H9 (cell line): ENCODE results near the gene CHCHD1. TPM values are rescaled to one million over a fixed set of nuclear protein-coding genes. Genes with fewer than 3 reads are reported as not detected.

Experiments
- DNase-seq: peaks from one replicate; pipeline ENCODE4 v3.0.0-alpha.2; 2017
- H2AFZ ChIP-seq: one replicate; pipeline ENCODE4 v1.6.1; 2013; ENCODE audit warnings: mild to moderate bottlenecking, low read length, control low read depth, moderate library complexity
- H2AK5ac ChIP-seq: 2 replicates; pipeline ENCODE4 v1.6.1; 2013; ENCODE audit warnings: low read length, control low read depth, mixed read lengths; ENCODE audit not compliant: insufficient read length
- H2BK120ac ChIP-seq: one replicate; pipeline ENCODE4 v1.6.1; 2013; ENCODE audit warnings: low read depth, mild to moderate bottlenecking, low read length, control low read depth, inconsistent platforms; ENCODE audit not compliant: poor library complexity, severe bottlenecking
- H2BK12ac ChIP-seq: 2 replicates; pipeline ENCODE4 v1.6.1; 2013; ENCODE audit warnings: low read length, control low read depth, mixed read lengths, low read depth; ENCODE audit not compliant: insufficient read length
- H2BK15ac ChIP-seq: 2 replicates; pipeline ENCODE4 v1.6.1; 2013; ENCODE audit warnings: low read depth, low read length, control low read depth
- H2BK20ac ChIP-seq: one replicate; pipeline ENCODE4 v1.6.1; 2013; ENCODE audit warnings: low read depth, mild to moderate bottlenecking, low read length, control low read depth, inconsistent platforms; ENCODE audit not compliant: poor library complexity, severe bottlenecking
- H2BK5ac ChIP-seq: 2 replicates; pipeline ENCODE4 v1.6.1; 2013; ENCODE audit warnings: low read length, control low read depth, mixed read lengths; ENCODE audit not compliant: insufficient read length
- H3K14ac ChIP-seq: 2 replicates; pipeline ENCODE4 v1.6.1; 2013; ENCODE audit warnings: low read length, control low read depth; ENCODE audit not compliant: insufficient read depth
- H3K18ac ChIP-seq: 2 replicates; pipeline ENCODE4 v1.6.1; 2013; ENCODE audit warnings: low read depth, mild to moderate bottlenecking, mixed read lengths, low read length, control low read depth; ENCODE audit not compliant: insufficient read length
- H3K23ac ChIP-seq: 2 replicates; pipeline ENCODE4 v1.6.1; 2013; ENCODE audit warnings: low read length, control low read depth, mixed read lengths, low read depth; ENCODE audit not compliant: insufficient read length
- H3K23me2 ChIP-seq: 2 replicates; pipeline ENCODE4 v1.6.1; 2013; ENCODE audit warnings: low read depth, mild to moderate bottlenecking, mixed read lengths, low read length, control low read depth; ENCODE audit not compliant: insufficient read length, poor library complexity, severe bottlenecking
- H3K27ac ChIP-seq: 2 replicates; pipeline ENCODE4 v1.5.1; 2013; ENCODE audit warnings: low read length, control low read depth, mixed read lengths, low read depth; ENCODE audit not compliant: insufficient read length
- H3K27me3 ChIP-seq: 2 replicates; pipeline ENCODE4 v1.6.1; 2013; ENCODE audit warnings: low read length, control low read depth, inconsistent platforms; ENCODE audit not compliant: insufficient read depth
- H3K4ac ChIP-seq: 2 replicates; pipeline ENCODE4 v1.6.1; 2013; ENCODE audit warnings: low read depth, mild to moderate bottlenecking, control low read depth, inconsistent platforms, low read length, moderate library complexity
- H3K4me1 ChIP-seq: 2 replicates; pipeline ENCODE4 v1.6.1; 2013; ENCODE audit warnings: low read length, control low read depth, inconsistent platforms; ENCODE audit not compliant: insufficient read depth
- H3K4me2 ChIP-seq: 2 replicates; pipeline ENCODE4 v1.6.1; 2013; ENCODE audit warnings: low read length, control low read depth, mixed read lengths; ENCODE audit not compliant: insufficient read length, insufficient read depth
- H3K56ac ChIP-seq: 2 replicates; pipeline ENCODE4 v1.6.1; 2013; ENCODE audit warnings: low read depth, mild to moderate bottlenecking, mixed read lengths, low read length, control low read depth; ENCODE audit not compliant: insufficient read length
- H3K79me1 ChIP-seq: 2 replicates; pipeline ENCODE4 v1.6.1; 2013; ENCODE audit warnings: low read depth, mild to moderate bottlenecking, moderate library complexity, low read length, control low read depth, inconsistent platforms; ENCODE audit not compliant: insufficient read depth, poor library complexity, severe bottlenecking
- H3K79me2 ChIP-seq: 2 replicates; pipeline ENCODE4 v1.6.1; 2013; ENCODE audit warnings: low read length, control low read depth, inconsistent platforms; ENCODE audit not compliant: insufficient read depth
- H3K9ac ChIP-seq: 2 replicates; pipeline ENCODE4 v1.6.1; 2013; ENCODE audit warnings: low read length, control low read depth, mixed read lengths; ENCODE audit not compliant: insufficient read length; ENCODE audit errors: extremely low read depth
- H3K9me3 ChIP-seq: one replicate; pipeline ENCODE4 v1.6.1; 2013; ENCODE audit warnings: low read depth, low read length, inconsistent platforms; ENCODE audit not compliant: control insufficient read depth
- H3T11ph ChIP-seq: one replicate; pipeline ENCODE4 v1.6.1; 2013; ENCODE audit warnings: mild to moderate bottlenecking, low read length, control low read depth, inconsistent platforms
- H4K20me1 ChIP-seq: one replicate; pipeline ENCODE4 v1.6.1; 2013; ENCODE audit not compliant: control insufficient read depth, insufficient read length, insufficient read depth
- H4K5ac ChIP-seq: 2 replicates; pipeline ENCODE4 v1.6.1; 2013; ENCODE audit warnings: low read depth, mild to moderate bottlenecking, mixed read lengths, low read length, control low read depth; ENCODE audit not compliant: insufficient read length
- H4K8ac ChIP-seq: replicated peaks from 2 replicates; pipeline ENCODE4 v1.6.1; 2013; ENCODE audit warnings: low read length, control low read depth, mixed read lengths, low read depth; ENCODE audit not compliant: insufficient read length
- H4K91ac ChIP-seq: 2 replicates; pipeline ENCODE4 v1.6.1; 2013; ENCODE audit warnings: low read depth, mild to moderate bottlenecking, moderate library complexity, mixed read lengths, low read length, control low read depth; ENCODE audit not compliant: insufficient read length
- H3K27ac Mint-ChIP-seq, 3 experiments: 2 replicates in 2 of 3; 3 replicates in 1 of 3; pipeline ENCODE4 v1.8.0; 2020 to 2021; ENCODE audit warnings: mixed read lengths in 3 of 3, mild to moderate bottlenecking in 1 of 3, moderate library complexity in 1 of 3
- H3K27me3 Mint-ChIP-seq: 2 replicates; pipeline ENCODE4 v1.8.0; 2021; ENCODE audit warnings: low read depth, mild to moderate bottlenecking, moderate library complexity, mixed read lengths
- H3K36me3 Mint-ChIP-seq, 3 experiments: 2 replicates in 2 of 3; 3 replicates in 1 of 3; pipeline ENCODE4 v1.8.0; 2020 to 2021; ENCODE audit warnings: low read depth in 3 of 3, mixed read lengths in 3 of 3; ENCODE audit not compliant: insufficient read depth in 1 of 3
- H3K4me1 Mint-ChIP-seq, 2 experiments: 2 replicates each; pipeline ENCODE4 v1.8.0; 2020; ENCODE audit warnings: mixed read lengths in 2 of 2
- H3K4me3 Mint-ChIP-seq, 2 experiments: 2 replicates in 1 of 2; 3 replicates in 1 of 2; pipeline ENCODE4 v1.8.0; 2020 to 2021; ENCODE audit warnings: mild to moderate bottlenecking in 2 of 2, mixed read lengths in 2 of 2, moderate library complexity in 1 of 2
- H3K9me3 Mint-ChIP-seq, 2 experiments: 2 replicates in 1 of 2; 3 replicates in 1 of 2; pipeline ENCODE4 v1.8.0; 2020; ENCODE audit warnings: mild to moderate bottlenecking in 2 of 2, mixed read lengths in 2 of 2, moderate library complexity in 1 of 2
- WGBS: extraction: QIAGEN DNeasy Blood & Tissue Kit; methylation state at CpG from one replicate; pipeline ENCODE4 v1.1.7; 2013; ENCODE audit warnings: missing lambda C conversion rate, low lambda C conversion rate, mixed read lengths; ENCODE audit not compliant: insufficient read length; ENCODE audit errors: extremely low coverage; 5-methylcytosine and 5-hydroxymethylcytosine counted together
- total RNA-seq: library from RNA; stranded (reverse); gene quantifications from 2 replicates; pipeline ENCODE4 v1.2.1, GENCODE V29; 2021
- TF ChIP-seq, protein P1 (sequence below): fragments of 200-600 bp; sonication (generic); conservative IDR thresholded peaks from 3 replicates; pipeline ENCODE4 v1.8.0; 2021; ENCODE audit warnings: antibody characterized with exemption, mild to moderate bottlenecking

The CHCHD1 gene
- total RNA-seq, 1 experiment from 2014 or later = 45.9 TPM

GRCh38 chr10:73756183-73756582, 25.7 kb upstream of the CHCHD1 start:
- Histone ChIP-seq H4K20me1 (no peaks in the 10 kb centered on the region), H2AFZ (no peak overlapping the region), H2BK12ac (no peak overlapping the region), H4K5ac (no peak overlapping the region), H4K8ac (no peak overlapping the region), H3K9me3 (no peaks in the 10 kb centered on the region), H3K4ac (no peak overlapping the region), H4K91ac (no peak overlapping the region), H3K79me2 (no peaks in the 10 kb centered on the region), H2BK15ac (no peak overlapping the region), H2BK120ac (no peak overlapping the region), H2BK20ac (no peak overlapping the region), H3K23me2 (no peaks in the 10 kb centered on the region), H3K18ac (no peak overlapping the region), H3K9ac (no peak overlapping the region), H3K14ac (no peak overlapping the region), H3T11ph (no peak overlapping the region), H3K79me1 (no peaks in the 10 kb centered on the region), H3K4me2 (no peak overlapping the region), H2AK5ac (no peak overlapping the region), H3K23ac (no peak overlapping the region), H2BK5ac (no peak overlapping the region), H3K27ac (no peak overlapping the region), H3K4me1 (no peaks in the 10 kb centered on the region), H3K27me3 (no peaks in the 10 kb centered on the region), H3K56ac (no peak overlapping the region)
- TF ChIP-seq, protein P1, sequence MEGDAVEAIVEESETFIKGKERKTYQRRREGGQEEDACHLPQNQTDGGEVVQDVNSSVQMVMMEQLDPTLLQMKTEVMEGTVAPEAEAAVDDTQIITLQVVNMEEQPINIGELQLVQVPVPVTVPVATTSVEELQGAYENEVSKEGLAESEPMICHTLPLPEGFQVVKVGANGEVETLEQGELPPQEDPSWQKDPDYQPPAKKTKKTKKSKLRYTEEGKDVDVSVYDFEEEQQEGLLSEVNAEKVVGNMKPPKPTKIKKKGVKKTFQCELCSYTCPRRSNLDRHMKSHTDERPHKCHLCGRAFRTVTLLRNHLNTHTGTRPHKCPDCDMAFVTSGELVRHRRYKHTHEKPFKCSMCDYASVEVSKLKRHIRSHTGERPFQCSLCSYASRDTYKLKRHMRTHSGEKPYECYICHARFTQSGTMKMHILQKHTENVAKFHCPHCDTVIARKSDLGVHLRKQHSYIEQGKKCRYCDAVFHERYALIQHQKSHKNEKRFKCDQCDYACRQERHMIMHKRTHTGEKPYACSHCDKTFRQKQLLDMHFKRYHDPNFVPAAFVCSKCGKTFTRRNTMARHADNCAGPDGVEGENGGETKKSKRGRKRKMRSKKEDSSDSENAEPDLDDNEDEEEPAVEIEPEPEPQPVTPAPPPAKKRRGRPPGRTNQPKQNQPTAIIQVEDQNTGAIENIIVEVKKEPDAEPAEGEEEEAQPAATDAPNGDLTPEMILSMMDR = no peak
- DNase-seq = no peak
- Mint-ChIP-seq H3K4me3 (no peak overlapping the region), H3K27me3 (no peaks in the 10 kb centered on the region), H3K9me3 (no peaks in the 10 kb centered on the region), H3K27ac (no peak overlapping the region), H3K36me3 (peaks cover 3 to 54% (median 38%) of the 10 kb centered on the region in 3 experiments; a peak in 5 of 7 replicates), H3K4me1 (peaks cover 0 to 3% of the 10 kb centered on the region in 2 experiments; a peak in 1 of 4 replicates)
- WGBS = no CpG with 5 or more reads among the region's 1 CpG
